Mesenchymal stem cell (in vitro differentiated cells and primary cell): ENCODE results near the gene LGR5.

Experiments used
- DNase-seq: peaks from one replicate; pipeline ENCODE4 v3.0.0-alpha.2; 2013
- H2AFZ ChIP-seq: one replicate; pipeline ENCODE4 v1.6.1; 2013; ENCODE audit warnings: low read depth, mild to moderate bottlenecking, control low read depth, inconsistent platforms, low read length, moderate library complexity
- H2AK5ac ChIP-seq: 2 replicates; pipeline ENCODE4 v1.6.1; 2013; ENCODE audit warnings: low read length, moderate library complexity, mild to moderate bottlenecking, inconsistent platforms; ENCODE audit not compliant: severe bottlenecking
- H2BK120ac ChIP-seq: one replicate; pipeline ENCODE4 v1.6.1; 2013; ENCODE audit warnings: low read depth, mild to moderate bottlenecking, inconsistent platforms, low read length, moderate library complexity
- H2BK12ac ChIP-seq, 2 experiments: one replicate each; pipeline ENCODE4 v1.6.1; 2013; ENCODE audit warnings: inconsistent platforms in 2 of 2, low read length in 2 of 2, mild to moderate bottlenecking in 2 of 2, moderate library complexity in 2 of 2, control low read depth in 1 of 2
- H2BK15ac ChIP-seq: one replicate; pipeline ENCODE4 v1.6.1; 2013; ENCODE audit warnings: mild to moderate bottlenecking, low read depth, inconsistent platforms; ENCODE audit not compliant: poor library complexity, severe bottlenecking
- H2BK5ac ChIP-seq: 2 replicates; pipeline ENCODE4 v1.6.1; 2013; ENCODE audit warnings: low read depth, mild to moderate bottlenecking, low read length, control low read depth, inconsistent platforms; ENCODE audit not compliant: poor library complexity, severe bottlenecking
- H3K14ac ChIP-seq, 2 experiments: one replicate each; pipeline ENCODE4 v1.6.1; 2013; ENCODE audit warnings: inconsistent platforms in 2 of 2, low read length in 2 of 2, control low read depth in 1 of 2, mild to moderate bottlenecking in 1 of 2, moderate library complexity in 1 of 2
- H3K18ac ChIP-seq, 2 experiments: one replicate each; pipeline ENCODE4 v1.6.1; 2013; ENCODE audit warnings: inconsistent platforms in 2 of 2, low read length in 2 of 2, control low read depth in 1 of 2, low read depth in 1 of 2, mild to moderate bottlenecking in 1 of 2
- H3K23ac ChIP-seq, 2 experiments: one replicate each; pipeline ENCODE4 v1.6.1; 2013; ENCODE audit warnings: inconsistent platforms in 2 of 2, low read length in 2 of 2, mild to moderate bottlenecking in 2 of 2, moderate library complexity in 2 of 2, control low read depth in 1 of 2
- H3K27ac ChIP-seq: 2 replicates; pipeline ENCODE4 v1.5.1; 2013; ENCODE audit warnings: mild to moderate bottlenecking, moderate library complexity, low read length, control low read depth, inconsistent platforms; ENCODE audit not compliant: poor library complexity, severe bottlenecking
- H3K27me3 ChIP-seq, 2 experiments: 2 replicates each; pipeline versions ENCODE4 v1.6.1 to v1.7.0; 2013; ENCODE audit warnings: low read length in 2 of 2, mild to moderate bottlenecking in 2 of 2, moderate library complexity in 2 of 2, control low read depth in 1 of 2, inconsistent platforms in 1 of 2; ENCODE audit not compliant: control insufficient read depth in 1 of 2, insufficient read depth in 1 of 2
- H3K36me3 ChIP-seq, 2 experiments: 2 replicates each; pipeline versions ENCODE4 v1.6.1 to v1.7.0; 2013; ENCODE audit warnings: low read length in 2 of 2, control low read depth in 1 of 2, inconsistent platforms in 1 of 2, low read depth in 1 of 2, mild to moderate bottlenecking in 1 of 2; ENCODE audit not compliant: insufficient read depth in 2 of 2, control insufficient read depth in 1 of 2
- H3K4ac ChIP-seq, 2 experiments: one replicate each; pipeline ENCODE4 v1.6.1; 2013; ENCODE audit warnings: inconsistent platforms in 2 of 2, low read length in 2 of 2, mild to moderate bottlenecking in 2 of 2, moderate library complexity in 2 of 2, control low read depth in 1 of 2, low read depth in 1 of 2
- H3K4me1 ChIP-seq: 2 replicates; pipeline ENCODE4 v1.6.1; 2013; ENCODE audit warnings: low read depth, low read length, control low read depth; ENCODE audit not compliant: control insufficient read depth, insufficient read depth
- H3K4me2 ChIP-seq: 2 replicates; pipeline ENCODE4 v1.6.1; 2013; ENCODE audit warnings: low read length, mild to moderate bottlenecking, inconsistent platforms; ENCODE audit not compliant: poor library complexity, severe bottlenecking
- H3K4me3 ChIP-seq, 2 experiments: 2 replicates each; pipeline versions ENCODE4 v1.5.1 to v1.7.0; 2013; ENCODE audit warnings: low read length in 2 of 2, mild to moderate bottlenecking in 2 of 2, control low read depth in 1 of 2, low read depth in 1 of 2; ENCODE audit not compliant: insufficient read depth in 1 of 2
- H3K79me1 ChIP-seq: replicated peaks from 2 replicates; pipeline ENCODE4 v1.6.1; 2013; ENCODE audit warnings: mild to moderate bottlenecking, control low read depth, low read length, inconsistent platforms; ENCODE audit not compliant: poor library complexity, severe bottlenecking
- H3K9ac ChIP-seq: 2 replicates; pipeline ENCODE4 v1.7.0; 2013; ENCODE audit warnings: mild to moderate bottlenecking, low read length, moderate library complexity
- H3K9me3 ChIP-seq: 2 replicates; pipeline ENCODE4 v1.7.0; 2013; ENCODE audit warnings: mild to moderate bottlenecking, low read length; ENCODE audit not compliant: control insufficient read depth
- H4K8ac ChIP-seq: one replicate; pipeline ENCODE4 v1.6.1; 2013; ENCODE audit warnings: inconsistent platforms, mild to moderate bottlenecking, low read length, moderate library complexity
- H4K91ac ChIP-seq: one replicate; pipeline ENCODE4 v1.6.1; 2013; ENCODE audit warnings: mild to moderate bottlenecking, low read length, inconsistent platforms
- WGBS: methylation state at CpG from one replicate; pipeline ENCODE4 v1.1.7; 2013; ENCODE audit warnings: mixed read lengths; 5-methylcytosine and 5-hydroxymethylcytosine counted together

LGR5 gene

DNA sequence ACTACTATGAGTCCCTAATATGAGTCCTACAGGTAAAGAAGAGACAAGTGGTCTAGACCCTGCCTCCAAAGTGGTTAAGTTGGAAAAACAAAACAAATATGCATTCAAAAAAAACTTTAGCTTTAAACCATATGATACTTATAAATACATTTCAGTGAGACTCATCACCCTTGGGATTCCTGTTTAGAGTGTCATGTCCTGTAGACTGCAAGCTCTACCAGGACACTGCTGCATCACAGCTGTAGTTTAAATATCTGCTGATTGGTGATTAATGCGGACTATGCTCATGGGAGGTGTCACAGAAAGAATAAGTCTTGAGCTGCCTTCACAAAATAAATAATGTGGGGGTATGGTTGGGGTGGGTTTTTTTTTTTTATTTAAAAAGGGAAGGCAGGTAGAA lies 8.8 kb upstream of the LGR5 start:
- Histone ChIP-seq H4K91ac (no peak overlapping the region), H3K9me3 (peaks cover 4% of the 10 kb centered on the region), H2BK5ac (no peak overlapping the region), H3K23ac (no peak overlapping the region), H3K4me2 (no peak overlapping the region), H3K14ac (no peak overlapping the region), H3K79me1 (no peaks in the 10 kb centered on the region), H3K4ac (no peak overlapping the region), H2AK5ac (no peak overlapping the region), H2BK15ac (no peak overlapping the region), H3K36me3 (no peaks in the 10 kb centered on the region), H3K27me3 (peaks cover 0 to 3% of the 10 kb centered on the region in 2 experiments), H2AFZ (no peak overlapping the region), H3K4me1 (peaks cover 2% of the 10 kb centered on the region), H2BK120ac (no peak overlapping the region), H2BK12ac (no peak overlapping the region), H4K8ac (no peak overlapping the region), H3K9ac (no peak overlapping the region), H3K18ac (no peak overlapping the region), H3K4me3 (no peak overlapping the region), H3K27ac (no peak overlapping the region)
- WGBS: 30% methylated on average over 1 of the region's 1 CpG
- peak; percentile 22 for DNase-seq

- Histone ChIP-seq H3K27me3 (peaks cover 0 to 5% of the 10 kb centered on the region in 2 experiments), H3K9me3 (peaks cover 17% of the 10 kb centered on the region), H2BK120ac (no peak overlapping the region), H2BK12ac (no peak overlapping the region), H3K18ac (no peak overlapping the region), H4K8ac (no peak overlapping the region), H3K23ac (no peak overlapping the region), H4K91ac (no peak overlapping the region), H2BK5ac (no peak overlapping the region), H2AK5ac (no peak overlapping the region), H3K4me2 (no peak overlapping the region), H3K4ac (no peak overlapping the region), H2BK15ac (no peak overlapping the region), H3K27ac (no peak overlapping the region), H3K14ac (no peak overlapping the region), H3K9ac (no peak overlapping the region), H3K4me3 (no peak overlapping the region), H2AFZ (no peak overlapping the region), H3K36me3 (no peaks in the 10 kb centered on the region), H3K79me1 (no peaks in the 10 kb centered on the region), H3K4me1 (peaks cover 2% of the 10 kb centered on the region)
- no peak for DNase-seq
- WGBS: 68% methylated on average over 2 of the region's 3 CpGs
Measured at GRCh38 chr12:71431991-71432390, 7.6 kb upstream of the LGR5 start.

GRCh38 chr12:71432936-71433335 lies 6.7 kb upstream of the LGR5 start:
- 68% methylated on average over 3 of the region's 5 CpGs for WGBS

DNA sequence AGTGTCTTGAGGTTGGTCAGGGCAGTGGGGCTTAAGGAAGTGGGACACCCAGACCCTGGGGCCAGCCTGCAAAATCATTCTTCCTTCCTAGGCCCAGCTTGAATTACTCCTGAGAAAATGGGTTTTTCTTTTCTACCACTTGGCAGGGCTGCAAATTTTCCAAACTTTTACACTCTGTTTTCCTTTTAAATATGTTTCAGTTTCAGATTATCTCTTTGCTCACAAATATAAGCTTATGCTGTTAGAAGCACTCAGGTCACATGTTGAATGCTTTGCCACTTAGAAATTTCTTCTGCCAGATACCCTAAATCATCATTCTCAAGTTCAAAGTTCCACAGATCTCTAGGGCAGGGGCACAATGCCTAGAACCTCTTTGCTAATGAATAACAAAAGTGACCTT lies 2.9 kb upstream of the LGR5 start:
- H3K23ac ChIP-seq: no peak overlapping the region
- H2BK15ac ChIP-seq: no peak overlapping the region
- no peak for DNase-seq
- H2BK5ac ChIP-seq: no peak overlapping the region
- no peak overlapping the region for H3K18ac ChIP-seq
- peaks cover 13 to 47% of the 10 kb centered on the region in 2 experiments for H3K27me3 ChIP-seq
- H3K9ac ChIP-seq: no peak overlapping the region
- H2BK12ac ChIP-seq: no peak overlapping the region
- H2AK5ac ChIP-seq: no peak overlapping the region
- no peak overlapping the region for H2BK120ac ChIP-seq
- H4K8ac ChIP-seq: no peak overlapping the region
- H3K4me1 ChIP-seq: peaks cover 22% of the 10 kb centered on the region
- no peak overlapping the region for H3K14ac ChIP-seq
- H2AFZ ChIP-seq: no peak overlapping the region
- H3K4me3 ChIP-seq: no peak overlapping the region
- no peak overlapping the region for H3K4ac ChIP-seq
- H3K36me3 ChIP-seq: no peaks in the 10 kb centered on the region
- H4K91ac ChIP-seq: no peak overlapping the region
- H3K27ac ChIP-seq: no peak overlapping the region
- H3K4me2 ChIP-seq: no peak overlapping the region
- H3K9me3 ChIP-seq: peaks cover 20% of the 10 kb centered on the region
- H3K79me1 ChIP-seq: no peaks in the 10 kb centered on the region

More at GRCh38 chr12:71432936-71433335, 6.7 kb upstream of the LGR5 start:
- H3K14ac ChIP-seq: no peak overlapping the region
- H2AFZ ChIP-seq: no peak overlapping the region
- H3K27ac ChIP-seq: no peak overlapping the region
- H3K27me3 ChIP-seq: peaks cover 0 to 14% of the 10 kb centered on the region in 2 experiments
- no peak for DNase-seq
- no peak overlapping the region for H2AK5ac ChIP-seq
- H4K91ac ChIP-seq: no peak overlapping the region
- H3K9me3 ChIP-seq: peaks cover 20% of the 10 kb centered on the region
- H3K4me2 ChIP-seq: no peak overlapping the region
- no peak overlapping the region for H2BK15ac ChIP-seq
- no peaks in the 10 kb centered on the region for H3K79me1 ChIP-seq
- no peaks in the 10 kb centered on the region for H3K36me3 ChIP-seq
- H3K9ac ChIP-seq: no peak overlapping the region
- H2BK5ac ChIP-seq: no peak overlapping the region
- H2BK12ac ChIP-seq: no peak overlapping the region
- peaks cover 2% of the 10 kb centered on the region for H3K4me1 ChIP-seq
- H3K4ac ChIP-seq: no peak overlapping the region
- no peak overlapping the region for H3K4me3 ChIP-seq
- no peak overlapping the region for H3K18ac ChIP-seq
- no peak overlapping the region for H2BK120ac ChIP-seq
- no peak overlapping the region for H3K23ac ChIP-seq
- no peak overlapping the region for H4K8ac ChIP-seq
